ENCODE results near the gene TK2. TPM values are rescaled to one million over a fixed set of nuclear protein-coding genes. Genes with fewer than 3 reads are reported as not detected.
"Not testable (repeated sequence)": the region's sequence is repeated elsewhere in the genome, so short reads cannot be mapped to it uniquely, and the experiment has no call there.

Gene TK2
- total RNA-seq (2021; fragmentation: NEBNext Ultra II Directional; extraction: Animal tissue kit (Norgen Biotek cat#: 25700)): 10 to 100 TPM; 29.1 to 43.8 (median 32.6) TPM
- long read RNA-seq, full-length matches to known transcripts: 12 of 47 reads
- long read RNA-seq, partial matches to known transcripts: 4 of 47 reads
- long read RNA-seq, other reads (novel, unspliced or antisense): 31 of 47 reads

GRCh38 chr16:66549284-66550131 lies at the start of gene TK2:
TSS of gene TK2 (minus strand) at chr16:66550122. CDS start at chr16:66550061, 61 bp downstream.
- peaks cover 55% of the 10 kb centered on the region for H3K4me1 Mint-ChIP-seq (ENCODE audit: low read depth)
- H3K9me3 Mint-ChIP-seq: no peaks in the 10 kb centered on the region
- H3K27me3 Mint-ChIP-seq (ENCODE audit: insufficient read depth): peaks cover 4% of the 10 kb centered on the region; the same call in 1 of the 2 replicates
- peak; percentile 53 for DNase-seq
- peak; percentile 50 for TF ChIP-seq CTCF (IDR thresholded peaks at IDR 0.05)
- peaks cover 23% of the 10 kb centered on the region for H3K36me3 Mint-ChIP-seq (ENCODE audit: low read depth)
- H3K4me3 Mint-ChIP-seq: peak within 1 kb of the TSS; percentile 90
- peak within 1 kb of the TSS; percentile 85 for H3K27ac Mint-ChIP-seq

GRCh38 chr16:66598111-66598510 lies 48.2 kb upstream of the TK2 start:
- Mint-ChIP-seq H3K4me1 (ENCODE audit: low read depth) (no peaks in the 10 kb centered on the region), H3K27ac (no peak overlapping the region), H3K4me3 (no peak overlapping the region), H3K27me3 (ENCODE audit: insufficient read depth) (peaks cover 29% of the 10 kb centered on the region), H3K36me3 (ENCODE audit: low read depth) (peaks cover 8% of the 10 kb centered on the region), H3K9me3 (peaks cover 7% of the 10 kb centered on the region; the same call in 1 of the 2 replicates)
- no peak for DNase-seq
- no peak for TF ChIP-seq CTCF (IDR thresholded peaks at IDR 0.05)

- Mint-ChIP-seq H3K4me1 (ENCODE audit: low read depth) (no peaks in the 10 kb centered on the region), H3K27me3 (ENCODE audit: insufficient read depth) (peaks cover 31% of the 10 kb centered on the region), H3K27ac (no peak overlapping the region), H3K4me3 (no peak overlapping the region), H3K36me3 (ENCODE audit: low read depth) (peaks cover 8% of the 10 kb centered on the region), H3K9me3 (peaks cover 7% of the 10 kb centered on the region; the same call in 1 of the 2 replicates)
- no peak for TF ChIP-seq CTCF (IDR thresholded peaks at IDR 0.05)
- DNase-seq: no peak
Measured at GRCh38 chr16:66596986-66597848, 47.3 kb upstream of the TK2 start.

GRCh38 chr16:66596559-66596958 lies 46.6 kb upstream of the TK2 start:
- not testable (repeated sequence) for H3K4me3 Mint-ChIP-seq

GRCh38 chr16:66594739-66595138 lies 44.8 kb upstream of the TK2 start:
- Mint-ChIP-seq H3K36me3 (ENCODE audit: low read depth) (no peaks in the 10 kb centered on the region), H3K4me3 (no peak overlapping the region), H3K27ac (no peak overlapping the region), H3K27me3 (ENCODE audit: insufficient read depth) (peaks cover 36% of the 10 kb centered on the region), H3K4me1 (ENCODE audit: low read depth) (no peaks in the 10 kb centered on the region), H3K9me3 (0 out of 2 replicates have a peak, but pooled peaks cover 3% of the 10 kb centered on the region)
- DNase-seq: no peak
- TF ChIP-seq CTCF (IDR thresholded peaks at IDR 0.05): no peak

More at GRCh38 chr16:66596559-66596958, 46.6 kb upstream of the TK2 start:
- not testable (repeated sequence) for H3K36me3 Mint-ChIP-seq (ENCODE audit: low read depth); H3K27ac Mint-ChIP-seq; H3K4me1 Mint-ChIP-seq (ENCODE audit: low read depth); H3K9me3 Mint-ChIP-seq; DNase-seq
- peaks cover 33% of the 10 kb centered on the region for H3K27me3 Mint-ChIP-seq (ENCODE audit: insufficient read depth)
